HCT116 (cell line): ENCODE measurements around the gene CCDC9B.

Experiments
- CEBPB ChIP-seq: IDR thresholded peaks from 2 replicates; pipeline ENCODE4 v1.6.1; 2012; ENCODE audit warnings: low read depth
- EGR1 ChIP-seq: IDR thresholded peaks from 2 replicates; pipeline ENCODE4 v1.6.1; 2012; ENCODE audit warnings: low read depth
- EZH2 ChIP-seq: fragments of 200-600 bp; sonication (generic); IDR thresholded peaks from 2 replicates; pipeline ENCODE4 v1.6.1; 2017; ENCODE audit warnings: antibody characterized with exemption, mixed run types
- EZH2phosphoT487 ChIP-seq: fragments of 200-600 bp; IDR thresholded peaks from 2 replicates; pipeline ENCODE4 v1.6.1; 2018; ENCODE audit warnings: antibody characterized with exemption, borderline replicate concordance
- JUND ChIP-seq: IDR thresholded peaks from 2 replicates; pipeline ENCODE4 v1.6.1; 2012
- POLR2A ChIP-seq: IDR thresholded peaks from 2 replicates; pipeline ENCODE4 v1.7.0; 2011; ENCODE audit warnings: borderline replicate concordance; ENCODE audit not compliant: insufficient read depth, insufficient read length; ENCODE audit errors: extremely low read depth
- RAD21 ChIP-seq: IDR thresholded peaks from 2 replicates; pipeline ENCODE4 v1.6.1; 2012; ENCODE audit warnings: low read depth, mild to moderate bottlenecking
- SIN3A ChIP-seq: IDR thresholded peaks from 2 replicates; pipeline ENCODE4 v1.6.1; 2012; ENCODE audit warnings: low read depth
- SRF ChIP-seq: IDR thresholded peaks from 2 replicates; pipeline ENCODE4 v1.6.1; 2012; ENCODE audit warnings: low read depth
- ZNF274 ChIP-seq: fragments of 200-500 bp; sonication (Bioruptor generic); IDR thresholded peaks from 2 replicates; pipeline ENCODE4 v1.6.1; 2014; ENCODE audit warnings: mild to moderate bottlenecking, low read depth, low read length, inconsistent platforms
- TF ChIP-seq, protein P1 (sequence below), 3 experiments: fragments of 200-600 bp in 1 of 3; sonication (generic) in 1 of 3; IDR thresholded peaks in 2 of 3; conservative IDR thresholded peaks in 1 of 3; 2 replicates each; pipeline ENCODE4 v1.5.1; 2012 to 2017; ENCODE audit warnings: low read depth in 2 of 3, low read length in 2 of 3, antibody characterized with exemption in 1 of 3, borderline replicate concordance in 1 of 3, control low read depth in 1 of 3, mild to moderate bottlenecking in 1 of 3, mixed read lengths in 1 of 3, mixed run types in 1 of 3, moderate library complexity in 1 of 3; ENCODE audit not compliant: insufficient read depth in 1 of 3
- TF ChIP-seq, protein P2 (sequence below): IDR thresholded peaks from 2 replicates; pipeline ENCODE4 v1.6.1; 2012; ENCODE audit warnings: low read depth
- TF ChIP-seq, protein P3 (sequence below): IDR thresholded peaks from 2 replicates; pipeline ENCODE4 v1.6.1; 2012

DNA sequence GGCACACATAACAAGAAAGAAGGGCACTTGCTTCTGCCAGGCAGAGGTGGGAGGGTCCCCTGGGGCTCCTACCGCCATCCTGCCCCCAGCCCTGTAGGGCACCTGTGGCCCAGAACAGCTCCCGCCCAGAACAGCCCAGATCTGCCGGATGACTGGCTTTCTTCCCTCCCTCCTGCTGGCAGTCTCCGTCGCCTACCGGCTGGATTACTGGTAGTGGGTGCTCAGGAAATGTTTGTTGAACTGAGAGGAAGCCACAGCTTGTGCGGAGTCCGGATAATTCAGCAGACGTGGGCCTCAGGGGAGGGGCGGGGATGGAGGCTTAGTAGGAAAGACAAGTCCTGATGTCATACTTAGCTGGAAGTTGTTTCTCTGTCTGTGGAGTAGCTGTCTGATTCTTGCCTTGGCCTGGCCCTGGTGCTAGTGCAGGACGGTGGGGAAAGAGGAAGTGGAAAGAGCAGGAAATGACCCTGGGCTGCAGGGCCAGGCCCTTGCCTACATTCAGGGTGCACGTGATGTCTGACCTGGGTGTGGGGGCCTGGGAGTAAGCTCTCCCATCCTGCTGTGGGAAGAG is 6.7 kb downstream of the CCDC9B start:
- no peak for TF ChIP-seq RAD21
- TF ChIP-seq, protein P1, sequence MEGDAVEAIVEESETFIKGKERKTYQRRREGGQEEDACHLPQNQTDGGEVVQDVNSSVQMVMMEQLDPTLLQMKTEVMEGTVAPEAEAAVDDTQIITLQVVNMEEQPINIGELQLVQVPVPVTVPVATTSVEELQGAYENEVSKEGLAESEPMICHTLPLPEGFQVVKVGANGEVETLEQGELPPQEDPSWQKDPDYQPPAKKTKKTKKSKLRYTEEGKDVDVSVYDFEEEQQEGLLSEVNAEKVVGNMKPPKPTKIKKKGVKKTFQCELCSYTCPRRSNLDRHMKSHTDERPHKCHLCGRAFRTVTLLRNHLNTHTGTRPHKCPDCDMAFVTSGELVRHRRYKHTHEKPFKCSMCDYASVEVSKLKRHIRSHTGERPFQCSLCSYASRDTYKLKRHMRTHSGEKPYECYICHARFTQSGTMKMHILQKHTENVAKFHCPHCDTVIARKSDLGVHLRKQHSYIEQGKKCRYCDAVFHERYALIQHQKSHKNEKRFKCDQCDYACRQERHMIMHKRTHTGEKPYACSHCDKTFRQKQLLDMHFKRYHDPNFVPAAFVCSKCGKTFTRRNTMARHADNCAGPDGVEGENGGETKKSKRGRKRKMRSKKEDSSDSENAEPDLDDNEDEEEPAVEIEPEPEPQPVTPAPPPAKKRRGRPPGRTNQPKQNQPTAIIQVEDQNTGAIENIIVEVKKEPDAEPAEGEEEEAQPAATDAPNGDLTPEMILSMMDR (IDR thresholded peaks at IDR 0.05 in 2 of 3, conservative IDR thresholded peaks at IDR 0.05 in 1 of 3; ENCODE audit: borderline replicate concordance in 1 of 3, insufficient read depth in 1 of 3, low read depth in 2 of 3, low read length in 2 of 3) = no peak
- TF ChIP-seq POLR2A = no peak
- no peak for TF ChIP-seq EZH2
- no peak for TF ChIP-seq SIN3A
- no peak for TF ChIP-seq EZH2phosphoT487
- TF ChIP-seq, protein P2, sequence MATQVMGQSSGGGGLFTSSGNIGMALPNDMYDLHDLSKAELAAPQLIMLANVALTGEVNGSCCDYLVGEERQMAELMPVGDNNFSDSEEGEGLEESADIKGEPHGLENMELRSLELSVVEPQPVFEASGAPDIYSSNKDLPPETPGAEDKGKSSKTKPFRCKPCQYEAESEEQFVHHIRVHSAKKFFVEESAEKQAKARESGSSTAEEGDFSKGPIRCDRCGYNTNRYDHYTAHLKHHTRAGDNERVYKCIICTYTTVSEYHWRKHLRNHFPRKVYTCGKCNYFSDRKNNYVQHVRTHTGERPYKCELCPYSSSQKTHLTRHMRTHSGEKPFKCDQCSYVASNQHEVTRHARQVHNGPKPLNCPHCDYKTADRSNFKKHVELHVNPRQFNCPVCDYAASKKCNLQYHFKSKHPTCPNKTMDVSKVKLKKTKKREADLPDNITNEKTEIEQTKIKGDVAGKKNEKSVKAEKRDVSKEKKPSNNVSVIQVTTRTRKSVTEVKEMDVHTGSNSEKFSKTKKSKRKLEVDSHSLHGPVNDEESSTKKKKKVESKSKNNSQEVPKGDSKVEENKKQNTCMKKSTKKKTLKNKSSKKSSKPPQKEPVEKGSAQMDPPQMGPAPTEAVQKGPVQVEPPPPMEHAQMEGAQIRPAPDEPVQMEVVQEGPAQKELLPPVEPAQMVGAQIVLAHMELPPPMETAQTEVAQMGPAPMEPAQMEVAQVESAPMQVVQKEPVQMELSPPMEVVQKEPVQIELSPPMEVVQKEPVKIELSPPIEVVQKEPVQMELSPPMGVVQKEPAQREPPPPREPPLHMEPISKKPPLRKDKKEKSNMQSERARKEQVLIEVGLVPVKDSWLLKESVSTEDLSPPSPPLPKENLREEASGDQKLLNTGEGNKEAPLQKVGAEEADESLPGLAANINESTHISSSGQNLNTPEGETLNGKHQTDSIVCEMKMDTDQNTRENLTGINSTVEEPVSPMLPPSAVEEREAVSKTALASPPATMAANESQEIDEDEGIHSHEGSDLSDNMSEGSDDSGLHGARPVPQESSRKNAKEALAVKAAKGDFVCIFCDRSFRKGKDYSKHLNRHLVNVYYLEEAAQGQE = no peak
- TF ChIP-seq SRF = no peak
- TF ChIP-seq ZNF274 = no peak
- no peak for TF ChIP-seq JUND
- TF ChIP-seq, protein P3, sequence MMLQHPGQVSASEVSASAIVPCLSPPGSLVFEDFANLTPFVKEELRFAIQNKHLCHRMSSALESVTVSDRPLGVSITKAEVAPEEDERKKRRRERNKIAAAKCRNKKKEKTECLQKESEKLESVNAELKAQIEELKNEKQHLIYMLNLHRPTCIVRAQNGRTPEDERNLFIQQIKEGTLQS = no peak
- TF ChIP-seq CEBPB = no peak
- no peak for TF ChIP-seq EGR1
